HG03571 (cell line): ENCODE data around the gene NPAS3.

ENCODE experiments used
- ATAC-seq: cut with Tn5 transposase; IDR thresholded peaks from one replicate; pipeline ENCODE4 v1.9.1; 2021; ENCODE audit not compliant: unreplicated experiment

The NPAS3 gene

GRCh38 chr14:33009673-33010072 lies 71.0 kb downstream of the NPAS3 start:
- ATAC-seq = no peak

GRCh38 chr14:33010495-33010894 lies 71.8 kb downstream of the NPAS3 start:
- no peak for ATAC-seq

GRCh38 chr14:33014710-33015109 lies 76.0 kb downstream of the NPAS3 start:
- no peak for ATAC-seq

- ATAC-seq = no peak
These were observed 77.9 kb downstream of the NPAS3 start for GRCh38 chr14:33016613-33017012.

GRCh38 chr14:33017016-33017415 lies 78.3 kb downstream of the NPAS3 start:
- ATAC-seq = no peak

- ATAC-seq = no peak
These were observed 80.7 kb downstream of the NPAS3 start for GRCh38 chr14:33019346-33019745.

GRCh38 chr14:33026850-33027430 lies 88.3 kb downstream of the NPAS3 start:
- ATAC-seq = no peak

GRCh38 chr14:33029511-33029910 lies 90.8 kb downstream of the NPAS3 start:
- no peak for ATAC-seq

- no peak for ATAC-seq
These were observed 91.7 kb downstream of the NPAS3 start for GRCh38 chr14:33030386-33030785.

GRCh38 chr14:33035416-33036194 lies 96.9 kb downstream of the NPAS3 start:
- no peak for ATAC-seq

GRCh38 chr14:33039311-33039710 lies 100.6 kb downstream of the NPAS3 start:
- no peak for ATAC-seq

GRCh38 chr14:33040372-33041140 lies 101.9 kb downstream of the NPAS3 start:
- no peak for ATAC-seq

- no peak for ATAC-seq
These were observed 103.9 kb downstream of the NPAS3 start for GRCh38 chr14:33042591-33042990.

- ATAC-seq = no peak
These were observed 107.1 kb downstream of the NPAS3 start for GRCh38 chr14:33045760-33046159.

GRCh38 chr14:33052943-33053342 lies 114.3 kb downstream of the NPAS3 start:
- ATAC-seq = no peak

GRCh38 chr14:33056213-33056612 lies 117.5 kb downstream of the NPAS3 start:
- no peak for ATAC-seq

- ATAC-seq = no peak
These were observed 118.9 kb downstream of the NPAS3 start for GRCh38 chr14:33057585-33057984.

GRCh38 chr14:33061667-33062325 lies 123.1 kb downstream of the NPAS3 start:
- no peak for ATAC-seq

- no peak for ATAC-seq
These were observed 123.8 kb downstream of the NPAS3 start for GRCh38 chr14:33062476-33062875.

GRCh38 chr14:33062881-33063280 lies 124.2 kb downstream of the NPAS3 start:
- no peak for ATAC-seq

- ATAC-seq = no peak
These were observed 124.8 kb downstream of the NPAS3 start for GRCh38 chr14:33063521-33063920.
